ENCODE data around the gene FBLN2. TPM values are rescaled to one million over a fixed set of nuclear protein-coding genes. Genes with fewer than 3 reads are reported as not detected.
"Not testable (repeated sequence)": the region's sequence is repeated elsewhere in the genome, so short reads cannot be mapped to it uniquely, and the experiment has no call there.

The FBLN2 gene
- polyA plus RNA-seq, 3 donors: 0.08 TPM; not detected in 2

- no peak overlapping the region for H3K27ac ChIP-seq (ENCODE audit: low read depth in 1 of 2, low read length in 2 of 2)
- H3K9me3 Mint-ChIP-seq: peaks cover 0 to 2% (median 0%) of the 10 kb centered on the region in 7 donors
- H3K9me3 ChIP-seq (replicated peaks in 1 of 2; ENCODE audit: control insufficient read depth in 1 of 2, insufficient read depth in 1 of 2, low read length in 2 of 2): no peaks in the 10 kb centered on the region
- H3K27ac Mint-ChIP-seq: no peak overlapping the region
- 86% methylated on average over 8 of the region's 9 CpGs for WGBS (ENCODE audit: insufficient coverage)
- no peaks in the 10 kb centered on the region for H3K4me1 ChIP-seq (ENCODE audit: control insufficient read depth in 1 of 2, insufficient read depth in 2 of 2, low read length in 2 of 2)
- TF ChIP-seq, protein P1, sequence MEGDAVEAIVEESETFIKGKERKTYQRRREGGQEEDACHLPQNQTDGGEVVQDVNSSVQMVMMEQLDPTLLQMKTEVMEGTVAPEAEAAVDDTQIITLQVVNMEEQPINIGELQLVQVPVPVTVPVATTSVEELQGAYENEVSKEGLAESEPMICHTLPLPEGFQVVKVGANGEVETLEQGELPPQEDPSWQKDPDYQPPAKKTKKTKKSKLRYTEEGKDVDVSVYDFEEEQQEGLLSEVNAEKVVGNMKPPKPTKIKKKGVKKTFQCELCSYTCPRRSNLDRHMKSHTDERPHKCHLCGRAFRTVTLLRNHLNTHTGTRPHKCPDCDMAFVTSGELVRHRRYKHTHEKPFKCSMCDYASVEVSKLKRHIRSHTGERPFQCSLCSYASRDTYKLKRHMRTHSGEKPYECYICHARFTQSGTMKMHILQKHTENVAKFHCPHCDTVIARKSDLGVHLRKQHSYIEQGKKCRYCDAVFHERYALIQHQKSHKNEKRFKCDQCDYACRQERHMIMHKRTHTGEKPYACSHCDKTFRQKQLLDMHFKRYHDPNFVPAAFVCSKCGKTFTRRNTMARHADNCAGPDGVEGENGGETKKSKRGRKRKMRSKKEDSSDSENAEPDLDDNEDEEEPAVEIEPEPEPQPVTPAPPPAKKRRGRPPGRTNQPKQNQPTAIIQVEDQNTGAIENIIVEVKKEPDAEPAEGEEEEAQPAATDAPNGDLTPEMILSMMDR (IDR thresholded peaks at IDR 0.05): no peak
- no peaks in the 10 kb centered on the region for H3K27me3 ChIP-seq (ENCODE audit: control insufficient read depth in 2 of 2, insufficient read depth in 2 of 2, low read length in 2 of 2)
- H3K4me2 ChIP-seq (replicated peaks; ENCODE audit: extremely low read depth, low read length, poor library complexity, severe bottlenecking): no peak overlapping the region
- DNase-seq: no peak
- no peak overlapping the region for H3K9ac ChIP-seq (ENCODE audit: insufficient read depth, low read length, poor library complexity, severe bottlenecking)
- intact Hi-C loops (cut with micrococcal nuclease): no loop called here
- no peak overlapping the region for H3K4me3 Mint-ChIP-seq
- H3K27me3 Mint-ChIP-seq (ENCODE audit: low read depth in 3 of 3): peaks cover 3 to 10% (median 4%) of the 10 kb centered on the region in 3 donors
- peaks cover 4% of the 10 kb centered on the region for H3K4me1 Mint-ChIP-seq
- no peak overlapping the region for H2AFZ ChIP-seq (ENCODE audit: insufficient read depth, low read depth, low read length, poor library complexity, severe bottlenecking)
- H3K36me3 ChIP-seq (replicated peaks in 1 of 2; ENCODE audit: control insufficient read depth in 1 of 2, insufficient read depth in 2 of 2, low read length in 2 of 2): no peaks in the 10 kb centered on the region
- H4K20me1 ChIP-seq (ENCODE audit: insufficient read depth, low read length): no peaks in the 10 kb centered on the region
- H3K4me3 ChIP-seq (replicated peaks in 1 of 3; ENCODE audit: low read depth in 2 of 3, low read length in 3 of 3): no peak overlapping the region
- no peaks in the 10 kb centered on the region for H3K79me2 ChIP-seq (ENCODE audit: insufficient read depth, low read length)
- H3K36me3 Mint-ChIP-seq: no peaks in the 10 kb centered on the region
These were observed 12.5 kb downstream of the FBLN2 start for GRCh38 chr3:13561376-13561775.

GRCh38 chr3:13561967-13562366, 13.0 kb downstream of the FBLN2 start:
- Mint-ChIP-seq H3K27me3 (ENCODE audit: low read depth in 3 of 3) (peaks cover 3 to 10% (median 4%) of the 10 kb centered on the region in 3 donors), H3K36me3 (no peaks in the 10 kb centered on the region), H3K27ac (no peak overlapping the region), H3K9me3 (peaks cover 0 to 2% (median 0%) of the 10 kb centered on the region in 7 donors), H3K4me1 (peaks cover 4% of the 10 kb centered on the region), H3K4me3 (no peak overlapping the region)
- Histone ChIP-seq H3K36me3 (replicated peaks in 1 of 2; ENCODE audit: control insufficient read depth in 1 of 2, insufficient read depth in 2 of 2, low read length in 2 of 2) (no peaks in the 10 kb centered on the region), H3K9ac (ENCODE audit: insufficient read depth, low read length, poor library complexity, severe bottlenecking) (no peak overlapping the region), H3K4me1 (ENCODE audit: control insufficient read depth in 1 of 2, insufficient read depth in 2 of 2, low read length in 2 of 2) (no peaks in the 10 kb centered on the region), H3K79me2 (ENCODE audit: insufficient read depth, low read length) (no peaks in the 10 kb centered on the region), H3K27me3 (ENCODE audit: control insufficient read depth in 2 of 2, insufficient read depth in 2 of 2, low read length in 2 of 2) (no peaks in the 10 kb centered on the region), H2AFZ (ENCODE audit: insufficient read depth, low read depth, low read length, poor library complexity, severe bottlenecking) (no peak overlapping the region), H3K4me3 (replicated peaks in 1 of 3; ENCODE audit: low read depth in 2 of 3, low read length in 3 of 3) (no peak overlapping the region), H3K27ac (ENCODE audit: low read depth in 1 of 2, low read length in 2 of 2) (no peak overlapping the region), H3K9me3 (replicated peaks in 1 of 2; ENCODE audit: control insufficient read depth in 1 of 2, insufficient read depth in 1 of 2, low read length in 2 of 2) (no peaks in the 10 kb centered on the region), H3K4me2 (replicated peaks; ENCODE audit: extremely low read depth, low read length, poor library complexity, severe bottlenecking) (no peak overlapping the region), H4K20me1 (ENCODE audit: insufficient read depth, low read length) (no peaks in the 10 kb centered on the region)
- TF ChIP-seq, protein P1 (IDR thresholded peaks at IDR 0.05): no peak
- intact Hi-C loops (cut with micrococcal nuclease): no loop called here
- DNase-seq: no peak
- WGBS (ENCODE audit: insufficient coverage): 0% methylated on average over 1 of the region's 4 CpGs

DNA sequence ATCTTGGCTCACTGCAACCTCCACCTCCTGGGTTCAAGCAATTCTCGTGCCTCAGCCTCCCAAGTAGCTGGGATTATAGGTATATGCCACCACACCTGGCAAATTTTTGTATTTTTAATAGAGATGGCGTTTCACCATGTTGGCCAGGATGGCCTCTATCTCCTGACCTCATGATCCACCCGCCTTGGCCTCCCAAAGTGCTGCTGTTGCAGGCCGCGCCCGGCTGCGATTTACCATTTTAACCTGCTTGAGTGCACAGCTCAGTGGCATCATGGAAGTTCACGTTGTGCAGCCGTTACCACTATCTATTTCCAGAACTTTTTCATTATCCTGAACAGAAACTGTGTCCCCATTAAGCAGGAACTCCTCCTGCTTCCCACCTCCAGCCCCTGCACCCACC, 13.5 kb downstream of the FBLN2 start:
- H3K36me3 Mint-ChIP-seq; intact Hi-C loops (cut with micrococcal nuclease); H3K4me1 Mint-ChIP-seq; H2AFZ ChIP-seq (ENCODE audit: insufficient read depth, low read depth, low read length, poor library complexity, severe bottlenecking); H3K9ac ChIP-seq (ENCODE audit: insufficient read depth, low read length, poor library complexity, severe bottlenecking); H3K9me3 ChIP-seq (replicated peaks in 1 of 2; ENCODE audit: control insufficient read depth in 1 of 2, insufficient read depth in 1 of 2, low read length in 2 of 2); H3K4me2 ChIP-seq (replicated peaks; ENCODE audit: extremely low read depth, low read length, poor library complexity, severe bottlenecking); H3K4me3 ChIP-seq (replicated peaks in 1 of 3; ENCODE audit: low read depth in 2 of 3, low read length in 3 of 3); H3K27me3 ChIP-seq (ENCODE audit: control insufficient read depth in 2 of 2, insufficient read depth in 2 of 2, low read length in 2 of 2); H4K20me1 ChIP-seq (ENCODE audit: insufficient read depth, low read length); H3K4me3 Mint-ChIP-seq; H3K4me1 ChIP-seq (ENCODE audit: control insufficient read depth in 1 of 2, insufficient read depth in 2 of 2, low read length in 2 of 2); H3K27me3 Mint-ChIP-seq (ENCODE audit: low read depth in 3 of 3); H3K79me2 ChIP-seq (ENCODE audit: insufficient read depth, low read length); H3K27ac ChIP-seq (ENCODE audit: low read depth in 1 of 2, low read length in 2 of 2); H3K9me3 Mint-ChIP-seq; DNase-seq; H3K27ac Mint-ChIP-seq; H3K36me3 ChIP-seq (replicated peaks in 1 of 2; ENCODE audit: control insufficient read depth in 1 of 2, insufficient read depth in 2 of 2, low read length in 2 of 2): not testable (repeated sequence)
- 92% methylated on average over 7 of the region's 9 CpGs for WGBS (ENCODE audit: insufficient coverage)

Measured in CD14-positive monocyte (primary cell).